Measurements from ENCODE around the gene LRRC53.

GRCh38 chr1:74528123-74528522, 15.7 kb upstream of the LRRC53 start:
- TF ChIP-seq CTCF (IDR thresholded peaks at IDR 0.05) (no peak), POLR2A (IDR thresholded peaks at IDR 0.05) (no peak), POLR2AphosphoS5 (IDR thresholded peaks at IDR 0.05; ENCODE audit: insufficient read depth in 1 of 2, low read depth in 1 of 2) (no peak)
